ENCODE measurements around the gene DMTF1.
"Not testable (repeated sequence)": the region's sequence is repeated elsewhere in the genome, so short reads cannot be mapped to it uniquely, and the experiment has no call there.

DMTF1 gene

GRCh38 chr7:87199241-87199640 is 47.0 kb downstream of the DMTF1 start:
- DNase-seq = no peak

DNA sequence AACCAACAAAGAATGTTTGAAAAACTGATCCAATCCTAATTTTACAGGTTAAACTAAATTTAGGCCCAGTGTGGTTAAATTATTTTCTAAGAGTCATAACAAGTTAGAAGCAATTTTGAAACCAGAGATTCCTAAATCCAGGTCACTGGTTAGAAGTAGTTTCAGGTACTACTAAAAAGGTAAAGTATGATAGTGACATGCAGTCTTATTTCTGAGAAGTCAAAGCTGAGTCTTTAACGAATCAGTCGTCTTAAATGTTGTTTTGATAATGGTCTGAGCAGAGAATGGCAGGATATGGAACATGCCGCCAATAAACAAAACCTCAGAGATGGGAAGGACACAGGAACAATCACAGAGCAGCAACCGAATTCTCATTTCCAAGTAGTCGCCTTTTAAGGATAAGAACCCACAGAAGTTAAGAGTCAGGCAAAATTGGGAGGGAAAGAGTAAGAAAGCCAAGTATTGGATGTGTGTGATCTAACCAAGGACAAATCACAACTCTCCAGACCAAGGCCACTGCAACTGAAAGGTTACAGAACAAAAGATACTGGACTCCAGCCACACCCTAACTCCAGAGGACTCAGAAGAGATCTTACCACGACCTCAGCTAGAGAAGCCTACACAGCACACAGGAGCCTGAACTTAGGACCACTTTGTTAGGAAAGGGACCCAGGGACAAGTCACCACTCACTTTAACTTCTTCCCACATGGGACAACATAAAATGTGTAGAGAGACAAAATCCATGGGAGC is 47.6 kb downstream of the DMTF1 start:
- no peak for DNase-seq

GRCh38 chr7:87202208-87202607 is 50.0 kb downstream of the DMTF1 start:
- DNase-seq = no peak

- no peak for DNase-seq
Measured at GRCh38 chr7:87202705-87203104, 50.5 kb downstream of the DMTF1 start.

DNA sequence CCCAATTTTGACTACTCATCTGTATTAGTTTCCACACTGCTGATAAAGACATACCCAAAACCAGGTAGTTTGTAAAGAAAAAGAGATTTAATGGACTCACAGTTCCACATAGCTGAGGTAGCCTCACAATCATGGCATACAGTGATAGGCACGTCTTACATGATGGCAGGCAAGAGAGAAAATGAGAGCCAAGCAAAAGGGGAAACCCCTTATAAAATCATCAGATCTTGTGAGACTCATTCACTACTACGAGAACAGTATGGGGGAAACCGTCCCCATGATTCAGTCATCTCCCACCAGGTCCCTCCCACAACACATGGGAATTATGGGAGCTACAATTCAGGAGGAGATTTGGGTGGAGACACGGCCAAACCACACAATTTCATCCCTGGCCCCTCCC is 51.7 kb downstream of the DMTF1 start:
- not testable (repeated sequence) for DNase-seq

DNA sequence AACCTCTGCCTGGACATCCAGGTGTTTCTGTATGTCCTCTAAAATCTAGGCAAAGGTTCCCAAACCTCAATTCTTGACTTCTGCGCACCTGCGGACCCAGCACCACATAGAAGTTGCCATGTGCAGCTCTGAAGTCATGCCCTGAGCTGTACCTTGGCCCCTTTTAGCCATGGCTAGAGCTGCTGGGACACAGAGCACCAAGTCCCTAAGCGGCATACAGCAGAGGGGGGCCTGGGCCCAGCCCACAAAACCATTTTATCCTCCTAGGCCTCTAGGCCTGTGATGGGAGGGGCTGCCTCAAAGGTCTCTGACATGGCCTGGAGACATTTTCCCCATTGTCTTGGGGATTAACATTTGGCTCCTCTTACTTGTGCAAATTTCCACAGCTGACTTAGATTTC is 52.7 kb downstream of the DMTF1 start:
- no peak for DNase-seq

- DNase-seq = not testable (repeated sequence)
Measured at GRCh38 chr7:87205701-87206100, 53.4 kb downstream of the DMTF1 start.

- DNase-seq = no peak
Measured at GRCh38 chr7:87206361-87206760, 54.1 kb downstream of the DMTF1 start.

DNA sequence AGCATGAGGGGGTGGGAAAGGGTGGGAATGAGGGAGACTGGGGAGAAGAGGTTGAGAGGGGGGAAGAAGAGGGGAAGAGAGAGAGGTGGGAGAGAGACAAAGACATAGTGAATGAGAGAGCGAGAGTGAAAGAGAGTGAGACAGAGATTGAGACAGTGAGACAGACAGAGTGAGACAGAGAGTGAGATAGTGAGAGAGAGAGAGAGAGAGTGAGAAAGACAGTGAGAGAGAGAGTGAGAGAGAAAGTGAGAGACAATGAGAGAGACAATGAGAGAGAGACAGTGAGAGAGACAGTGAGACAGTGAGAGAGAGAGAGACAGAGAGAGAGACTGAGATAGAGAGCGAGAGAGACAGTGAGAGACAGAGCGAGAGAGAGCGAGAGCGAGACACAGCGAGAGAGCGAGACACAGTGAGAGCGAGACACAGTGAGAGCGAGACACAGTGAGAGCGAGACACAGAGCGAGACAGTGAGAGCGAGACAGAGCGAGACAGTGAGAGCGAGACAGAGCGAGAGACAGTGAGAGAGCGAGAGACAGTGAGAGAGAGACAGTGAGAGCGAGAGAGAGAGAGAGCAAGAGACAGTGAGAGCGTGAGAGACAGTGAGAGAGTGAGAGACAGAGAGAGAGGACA is 57.2 kb downstream of the DMTF1 start:
- DNase-seq = no peak

DNA sequence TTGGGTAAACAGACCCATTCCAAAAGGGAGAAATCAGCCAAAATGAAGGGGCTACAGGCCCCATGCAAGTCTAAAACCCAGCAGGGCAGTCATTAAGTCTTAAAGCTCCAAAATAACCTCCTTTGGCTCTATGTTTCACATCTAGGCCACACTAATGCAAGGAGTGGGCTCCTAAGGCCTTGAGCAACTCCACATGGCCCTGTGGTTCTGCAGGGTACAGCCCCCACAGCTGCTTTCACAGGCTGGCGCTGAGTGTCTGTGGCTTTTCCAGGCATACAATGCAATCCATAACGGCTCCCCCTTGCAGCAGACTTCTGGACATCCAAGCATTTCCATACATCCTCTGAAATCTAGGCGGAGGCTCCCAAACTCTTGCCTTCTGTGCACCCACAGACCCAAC is 58.3 kb downstream of the DMTF1 start:
- no peak for DNase-seq

GRCh38 chr7:87212498-87212897 is 60.2 kb downstream of the DMTF1 start:
- DNase-seq = no peak

- no peak for DNase-seq
Measured at GRCh38 chr7:87213252-87213651, 61.0 kb downstream of the DMTF1 start.

DNA sequence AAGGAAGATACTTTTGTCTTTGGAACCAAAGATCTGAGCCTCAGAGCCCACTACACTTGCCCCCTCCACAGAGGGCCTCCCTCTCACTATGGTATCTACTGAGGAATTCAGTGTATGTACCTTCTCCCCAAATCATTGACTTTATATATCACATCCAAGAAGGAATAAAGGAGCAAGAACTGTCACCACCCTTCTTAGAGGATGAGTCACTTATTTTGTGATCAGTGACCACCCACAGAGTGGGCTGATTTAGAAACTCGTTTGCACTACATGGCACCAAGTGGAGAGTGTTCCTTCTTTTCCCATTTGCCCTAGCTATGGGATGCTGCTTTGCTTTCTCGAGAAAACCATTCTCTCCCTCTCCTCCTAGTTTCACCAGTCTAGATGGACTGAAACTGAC is 61.6 kb downstream of the DMTF1 start:
- DNase-seq = no peak

- DNase-seq = peak; percentile 24
Measured at GRCh38 chr7:87215046-87215445, 62.8 kb downstream of the DMTF1 start.

DNA sequence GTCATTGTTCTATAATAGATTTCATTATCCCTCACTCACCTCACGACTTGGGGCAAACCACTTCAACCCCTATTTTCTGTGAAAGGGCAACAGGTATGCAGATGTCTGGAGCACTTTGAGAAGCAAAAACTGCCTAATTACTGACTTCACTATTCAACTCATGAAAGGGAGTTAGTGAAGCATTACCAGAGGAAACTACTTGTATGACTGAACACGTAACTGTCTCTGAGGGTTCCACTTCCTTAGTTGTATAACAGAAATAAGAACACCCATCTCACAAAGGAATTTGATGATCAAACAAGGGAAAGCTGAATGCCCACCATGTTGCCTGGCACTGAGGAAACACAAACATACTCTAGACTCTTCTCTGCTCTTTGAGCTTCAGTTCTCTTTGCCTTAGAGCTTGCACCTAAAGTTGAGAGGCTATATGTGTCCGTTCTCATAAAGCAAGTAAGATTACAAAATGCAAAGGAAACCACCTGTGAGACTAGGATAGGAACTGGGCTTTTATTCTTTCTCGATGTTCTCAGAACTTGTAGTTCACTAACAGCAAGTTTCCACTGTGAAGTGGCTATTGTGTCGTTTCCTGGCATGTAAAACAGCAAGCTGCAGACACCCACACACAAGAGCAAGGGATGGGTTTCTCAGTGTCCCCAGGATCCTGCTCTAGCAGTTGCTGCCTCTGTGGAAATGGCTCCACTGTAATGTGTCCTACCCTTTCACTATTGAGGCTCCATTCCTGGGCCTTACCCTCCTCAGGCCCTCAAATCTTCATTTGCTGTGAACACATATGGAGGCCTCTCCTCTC is 64.7 kb downstream of the DMTF1 start:
- DNase-seq = peak; percentile 49

DNA sequence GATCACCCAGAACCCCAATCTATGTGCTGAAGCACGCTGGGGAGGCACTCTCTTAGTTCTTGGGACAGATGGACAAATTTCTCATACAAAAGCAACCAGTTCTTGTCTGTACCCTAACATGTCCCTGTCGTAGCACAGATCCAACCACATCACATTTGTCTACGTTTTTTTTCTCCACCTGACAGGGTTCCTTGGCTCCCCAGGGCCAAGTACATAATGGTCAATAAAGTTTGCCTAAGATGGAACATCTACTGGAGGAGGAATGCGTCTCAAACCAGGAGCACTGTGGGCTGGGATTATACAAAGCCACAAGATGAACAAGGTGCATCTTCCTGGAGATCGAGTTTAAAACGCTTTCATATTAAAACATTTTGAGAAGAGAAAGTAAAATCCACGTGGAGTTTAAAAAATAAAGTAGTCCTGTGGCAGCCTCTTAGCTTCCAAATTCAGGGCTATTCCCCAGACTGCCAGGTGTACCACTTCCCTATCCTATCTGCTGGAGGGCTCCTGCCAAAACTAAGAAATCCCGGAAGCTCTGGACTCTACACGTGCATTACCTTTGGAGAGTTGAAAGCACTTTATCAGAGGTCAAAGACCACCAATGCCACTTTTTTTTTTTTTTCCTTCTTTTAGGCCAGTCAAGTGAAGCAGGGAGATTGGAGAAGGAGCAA is 65.9 kb downstream of the DMTF1 start:
- DNase-seq = no peak

- DNase-seq = peak; percentile 56
Measured at GRCh38 chr7:87218796-87219544, 66.7 kb downstream of the DMTF1 start.

DNA sequence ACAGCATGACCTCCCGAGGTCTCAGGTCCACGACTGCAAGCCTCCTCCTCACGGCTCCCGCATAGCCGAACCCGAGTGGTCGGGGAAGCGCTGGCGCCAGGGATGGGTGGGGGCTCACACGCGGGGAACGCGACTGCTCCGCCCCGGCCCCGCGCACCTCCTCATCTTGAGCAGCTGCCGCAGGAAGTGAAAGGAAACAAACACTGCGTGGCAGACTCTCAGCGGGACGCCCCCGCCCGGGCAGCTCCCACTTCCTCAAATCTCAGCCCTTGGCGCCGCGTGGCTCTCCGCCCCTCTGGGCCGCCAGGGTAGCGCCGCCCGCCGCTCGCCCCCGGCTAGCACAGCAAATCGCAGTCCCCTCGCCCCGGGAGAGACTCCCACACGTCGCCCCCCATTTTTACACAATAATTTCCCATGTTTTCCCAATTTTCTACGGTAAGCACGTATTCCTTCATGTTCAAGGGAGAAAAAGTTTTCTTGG is 67.3 kb downstream of the DMTF1 start, which contains the start of gene TMEM243:
Gene TMEM243 (minus strand): TSS at position 188 of the 481 bp plus-strand sequence. CDS start 229 bp downstream, outside the sequence.
- DNase-seq = peak; percentile 87

- DNase-seq = peak; percentile 81
Measured at GRCh38 chr7:87220026-87220733, 67.9 kb downstream of the DMTF1 start.

- no peak for DNase-seq
Measured at GRCh38 chr7:87220734-87221215, 68.5 kb downstream of the DMTF1 start.

DNA sequence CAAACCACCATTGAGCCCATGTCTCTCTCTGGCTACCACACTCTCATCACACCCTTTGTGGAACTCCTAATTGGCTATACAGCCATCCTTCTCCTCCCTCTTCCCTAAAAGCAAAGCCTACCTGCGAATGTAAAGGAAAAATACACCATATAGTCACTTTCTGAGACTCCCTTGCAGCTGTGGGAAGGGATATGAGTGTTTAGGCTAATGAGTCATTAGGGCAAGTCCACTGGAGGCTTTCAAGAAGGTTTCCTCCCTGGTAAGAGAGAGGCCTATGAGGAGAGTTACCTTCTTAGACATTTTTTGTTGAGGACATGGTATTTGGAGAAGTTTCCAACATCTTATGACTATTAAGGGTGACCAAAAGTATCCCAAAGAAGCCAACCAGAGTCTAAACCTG is 71.4 kb downstream of the DMTF1 start:
- DNase-seq = no peak
